HepG2 (cell line): Measurements from ENCODE around the gene KIAA1755. TPM values are rescaled to one million over a fixed set of nuclear protein-coding genes. Genes with fewer than 3 reads are reported as not detected.
A peak's percentile ranks its signal among the peaks of the same experiment; 100 is the strongest.

ENCODE experiments used
- AGO1 ChIP-seq: fragments of 200-400 bp; formaldehyde crosslinking; IDR thresholded peaks from 2 replicates; pipeline ENCODE4 v1.6.1; 2017; ENCODE audit warnings: mild to moderate bottlenecking, low read depth, low read length, moderate library complexity; ENCODE audit not compliant: poor library complexity, severe bottlenecking
- ATF7 ChIP-seq, 2 experiments: fragments of 450-650 bp in 1 of 2; sonication (generic) in 1 of 2; formaldehyde crosslinking in 1 of 2; IDR thresholded peaks; 2 replicates each; pipeline versions ENCODE4 v1.4.0 to v1.6.1; 2016 to 2020; ENCODE audit warnings: antibody characterized with exemption in 1 of 2, mild to moderate bottlenecking in 1 of 2, missing genetic modification reagents in 1 of 2
- BCL6 ChIP-seq: IDR thresholded peaks from 2 replicates; pipeline ENCODE4 v1.6.1; 2016; ENCODE audit warnings: missing genetic modification reagents, missing compliant biosample characterization
- CBX1 ChIP-seq: IDR thresholded peaks from one replicate; pipeline ENCODE4 v1.6.1; 2016; ENCODE audit warnings: antibody characterized with exemption, low read depth
- CENPX ChIP-seq: sonication (generic); formaldehyde crosslinking; IDR thresholded peaks from 2 replicates; pipeline ENCODE4 v1.9.0; 2021; ENCODE audit warnings: mild to moderate bottlenecking, missing genetic modification reagents, moderate library complexity
- EEA1 ChIP-seq: sonication (generic); formaldehyde crosslinking; IDR thresholded peaks from 2 replicates; pipeline ENCODE4 v1.5.1; 2020; ENCODE audit warnings: mild to moderate bottlenecking, missing genetic modification reagents, borderline replicate concordance
- GATAD2A ChIP-seq: IDR thresholded peaks from 2 replicates; pipeline ENCODE4 v1.6.1; 2016
- MED1 ChIP-seq: sonication (generic); formaldehyde crosslinking; IDR thresholded peaks from 2 replicates; pipeline ENCODE4 v1.4.0; 2020; ENCODE audit warnings: missing genetic modification reagents
- PATZ1 ChIP-seq: sonication (generic); formaldehyde crosslinking; IDR thresholded peaks from 2 replicates; pipeline ENCODE4 v1.4.0; 2020; ENCODE audit warnings: missing genetic modification reagents
- RCOR2 ChIP-seq: IDR thresholded peaks from 2 replicates; pipeline ENCODE4 v1.6.1; 2016; ENCODE audit warnings: missing biosample characterization, missing genetic modification reagents
- SAP130 ChIP-seq: IDR thresholded peaks from 2 replicates; pipeline ENCODE4 v1.6.1; 2016; ENCODE audit warnings: low read depth
- STAT5B ChIP-seq: sonication (generic); formaldehyde crosslinking; IDR thresholded peaks from 2 replicates; pipeline ENCODE4 v1.4.0; 2020; ENCODE audit warnings: missing genetic modification reagents
- TSC22D2 ChIP-seq: sonication (generic); formaldehyde crosslinking; IDR thresholded peaks from 2 replicates; pipeline ENCODE4 v1.5.1; 2020; ENCODE audit warnings: missing genetic modification reagents, mild to moderate bottlenecking, borderline replicate concordance
- ZFYVE20 ChIP-seq: sonication (generic); formaldehyde crosslinking; IDR thresholded peaks from 2 replicates; pipeline ENCODE4 v1.8.0; 2023; ENCODE audit warnings: low read depth, mild to moderate bottlenecking, moderate library complexity, missing genetic modification reagents, borderline replicate concordance
- ZNF225 ChIP-seq: sonication (generic); formaldehyde crosslinking; IDR thresholded peaks from 2 replicates; pipeline ENCODE4 v1.4.0; 2020; ENCODE audit warnings: mild to moderate bottlenecking, missing genetic modification reagents
- ZNF274 ChIP-seq: sonication (generic); formaldehyde crosslinking; IDR thresholded peaks from 2 replicates; pipeline ENCODE4 v1.5.1; 2020; ENCODE audit warnings: mild to moderate bottlenecking, missing genetic modification reagents
- ZNF34 ChIP-seq: sonication (generic); formaldehyde crosslinking; IDR thresholded peaks from 2 replicates; pipeline ENCODE4 v1.4.0; 2020; ENCODE audit warnings: mild to moderate bottlenecking, missing genetic modification reagents, borderline replicate concordance
- ZNF350 ChIP-seq: sonication (generic); formaldehyde crosslinking; IDR thresholded peaks from 2 replicates; pipeline ENCODE4 v1.4.0; 2020; ENCODE audit warnings: mild to moderate bottlenecking, low read depth, missing genetic modification reagents, borderline replicate concordance
- ZNF576 ChIP-seq: sonication (generic); formaldehyde crosslinking; IDR thresholded peaks from 2 replicates; pipeline ENCODE4 v1.4.0; 2020; ENCODE audit warnings: mild to moderate bottlenecking, missing genetic modification reagents
- ZSCAN9 ChIP-seq: IDR thresholded peaks from 2 replicates; pipeline ENCODE4 v1.6.1; 2016; ENCODE audit warnings: borderline replicate concordance
- polyA plus RNA-seq, 8 experiments: library from polyadenylated mRNA; depleted of rRNA in 3 of 8; stranded (reverse) in 7 of 8; unstranded in 1 of 8; fragments of >200 nt; fragmentation: Illumina TruSeq in 4 of 8; extraction: Trizol in 4 of 8; gene quantifications; 2 replicates each; pipeline versions ENCODE4 v1.2.1 to v1.2.3, GENCODE V29; 2011 to 2016; ENCODE audit warnings: low read depth in 4 of 8, missing spikeins in 1 of 8, mixed read lengths in 1 of 8; ENCODE audit not compliant: insufficient read depth in 1 of 8
- total RNA-seq, 5 experiments: library from RNA; depleted of rRNA; stranded (reverse); fragments of >200 nt; fragmentation: Illumina TruSeq; extraction: Trizol; gene quantifications; 2 replicates each; pipeline ENCODE4 v1.2.3, GENCODE V29; 2016; ENCODE audit warnings: low read depth in 1 of 5
- TF ChIP-seq, protein P1 (sequence below): sonication (generic); formaldehyde crosslinking; IDR thresholded peaks from 2 replicates; pipeline ENCODE4 v1.5.0; 2020; ENCODE audit warnings: missing genetic modification reagents, mild to moderate bottlenecking, borderline replicate concordance
- TF ChIP-seq, protein P2 (sequence below): sonication (generic); formaldehyde crosslinking; IDR thresholded peaks from 2 replicates; pipeline ENCODE4 v1.9.0; 2021; ENCODE audit warnings: missing genetic modification reagents, borderline replicate concordance
- TF ChIP-seq, protein P3 (sequence below): sonication (generic); formaldehyde crosslinking; IDR thresholded peaks from 2 replicates; pipeline ENCODE4 v1.5.1; 2020; ENCODE audit warnings: missing genetic modification reagents, mild to moderate bottlenecking, borderline replicate concordance

Gene KIAA1755
- total and polyA plus RNA-seq, 2 of the 13 experiments (the other 11 are each of a cell fraction or from before 2014, with no cell fraction given), result 0.04 TPM; not detected in 1

DNA sequence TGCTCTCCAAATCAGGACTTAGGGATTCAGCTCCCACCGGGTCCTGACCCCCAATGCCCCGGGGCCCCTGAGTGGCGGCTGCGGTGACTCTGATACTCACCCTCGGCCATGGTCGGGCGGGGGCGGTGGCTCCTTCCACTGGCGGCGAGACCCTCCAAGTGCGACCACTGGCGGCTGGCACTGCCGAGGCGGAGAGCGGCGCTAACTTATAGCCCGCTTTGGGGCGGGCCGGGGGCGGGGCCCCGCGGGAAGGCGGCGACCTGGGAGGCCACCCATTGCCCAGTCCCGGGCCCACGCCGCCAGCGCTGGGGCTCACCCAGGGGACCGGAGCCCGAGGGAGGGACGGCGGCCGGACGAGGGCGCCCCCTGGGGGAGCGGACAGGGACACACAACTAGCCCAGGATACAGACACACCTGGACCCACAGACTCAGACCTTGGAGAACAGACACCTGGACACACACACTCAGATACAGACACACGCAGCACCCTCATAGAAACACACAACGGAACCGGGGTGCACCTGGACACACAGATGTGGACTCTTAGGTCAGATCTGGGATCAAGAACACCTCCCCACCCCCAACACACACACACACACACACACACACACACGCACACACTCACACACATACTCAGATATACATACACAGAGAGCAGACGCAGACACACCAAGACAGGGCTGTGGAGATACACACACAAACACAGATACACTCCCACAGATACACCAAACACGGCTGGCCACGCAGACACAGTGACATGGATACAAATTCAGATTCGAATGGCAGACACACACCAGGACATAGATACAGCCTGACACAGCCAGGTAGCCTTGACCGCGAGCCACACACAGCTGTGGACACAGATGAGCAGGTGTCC lies 95.2 kb downstream of the KIAA1755 start, which contains the start of gene TGM2 (continued):
- TF ChIP-seq RCOR2 (peak; percentile 35; the same call in 1 of the 2 replicates), SAP130 (CRISPR knock-in tag) (peak; percentile 90), ZSCAN9 (CRISPR knock-in tag) (peak; percentile 93), ATF7 (IDR thresholded peaks at IDR 0.05) (no peak), ATF7 (CRISPR knock-in tag; IDR thresholded peaks at IDR 0.05) (peak; percentile 58; the same call in 1 of the 2 replicates), CBX1 (no peak), CENPX (CRISPR knock-in tag) (no peak), ZFYVE20 (no peak), ZNF34 (CRISPR knock-in tag) (peak; percentile 90; the same call in 1 of the 2 replicates), AGO1 (peak; percentile 77), ZNF274 (CRISPR knock-in tag) (peak; percentile 97), EEA1 (no peak), GATAD2A (CRISPR knock-in tag) (peak; percentile 63; the same call in 1 of the 2 replicates), PATZ1 (CRISPR knock-in tag) (peak; percentile 84), ZNF350 (CRISPR knock-in tag) (peak; percentile 91), STAT5B (CRISPR knock-in tag) (0 out of 2 replicates have a peak, but pooled peaks have one; percentile 69), MED1 (CRISPR knock-in tag) (peak; percentile 72), ZNF576 (0 out of 2 replicates have a peak, but pooled peaks have one; percentile 72), ZNF225 (CRISPR knock-in tag) (no peak), BCL6 (CRISPR knock-in tag) (peak; percentile 78), TSC22D2 (peak; percentile 95; the same call in 1 of the 2 replicates)
- TF ChIP-seq, protein P1, sequence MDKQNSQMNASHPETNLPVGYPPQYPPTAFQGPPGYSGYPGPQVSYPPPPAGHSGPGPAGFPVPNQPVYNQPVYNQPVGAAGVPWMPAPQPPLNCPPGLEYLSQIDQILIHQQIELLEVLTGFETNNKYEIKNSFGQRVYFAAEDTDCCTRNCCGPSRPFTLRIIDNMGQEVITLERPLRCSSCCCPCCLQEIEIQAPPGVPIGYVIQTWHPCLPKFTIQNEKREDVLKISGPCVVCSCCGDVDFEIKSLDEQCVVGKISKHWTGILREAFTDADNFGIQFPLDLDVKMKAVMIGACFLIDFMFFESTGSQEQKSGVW, result no peak
- TF ChIP-seq, protein P2, sequence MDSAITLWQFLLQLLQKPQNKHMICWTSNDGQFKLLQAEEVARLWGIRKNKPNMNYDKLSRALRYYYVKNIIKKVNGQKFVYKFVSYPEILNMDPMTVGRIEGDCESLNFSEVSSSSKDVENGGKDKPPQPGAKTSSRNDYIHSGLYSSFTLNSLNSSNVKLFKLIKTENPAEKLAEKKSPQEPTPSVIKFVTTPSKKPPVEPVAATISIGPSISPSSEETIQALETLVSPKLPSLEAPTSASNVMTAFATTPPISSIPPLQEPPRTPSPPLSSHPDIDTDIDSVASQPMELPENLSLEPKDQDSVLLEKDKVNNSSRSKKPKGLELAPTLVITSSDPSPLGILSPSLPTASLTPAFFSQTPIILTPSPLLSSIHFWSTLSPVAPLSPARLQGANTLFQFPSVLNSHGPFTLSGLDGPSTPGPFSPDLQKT (CRISPR knock-in tag), result no peak
- TF ChIP-seq, protein P3, sequence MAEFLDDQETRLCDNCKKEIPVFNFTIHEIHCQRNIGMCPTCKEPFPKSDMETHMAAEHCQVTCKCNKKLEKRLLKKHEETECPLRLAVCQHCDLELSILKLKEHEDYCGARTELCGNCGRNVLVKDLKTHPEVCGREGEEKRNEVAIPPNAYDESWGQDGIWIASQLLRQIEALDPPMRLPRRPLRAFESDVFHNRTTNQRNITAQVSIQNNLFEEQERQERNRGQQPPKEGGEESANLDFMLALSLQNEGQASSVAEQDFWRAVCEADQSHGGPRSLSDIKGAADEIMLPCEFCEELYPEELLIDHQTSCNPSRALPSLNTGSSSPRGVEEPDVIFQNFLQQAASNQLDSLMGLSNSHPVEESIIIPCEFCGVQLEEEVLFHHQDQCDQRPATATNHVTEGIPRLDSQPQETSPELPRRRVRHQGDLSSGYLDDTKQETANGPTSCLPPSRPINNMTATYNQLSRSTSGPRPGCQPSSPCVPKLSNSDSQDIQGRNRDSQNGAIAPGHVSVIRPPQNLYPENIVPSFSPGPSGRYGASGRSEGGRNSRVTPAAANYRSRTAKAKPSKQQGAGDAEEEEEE, result 0 out of 2 replicates have a peak, but pooled peaks have one; percentile 37
